Measurements from ENCODE around the gene TMEM130.

DNA sequence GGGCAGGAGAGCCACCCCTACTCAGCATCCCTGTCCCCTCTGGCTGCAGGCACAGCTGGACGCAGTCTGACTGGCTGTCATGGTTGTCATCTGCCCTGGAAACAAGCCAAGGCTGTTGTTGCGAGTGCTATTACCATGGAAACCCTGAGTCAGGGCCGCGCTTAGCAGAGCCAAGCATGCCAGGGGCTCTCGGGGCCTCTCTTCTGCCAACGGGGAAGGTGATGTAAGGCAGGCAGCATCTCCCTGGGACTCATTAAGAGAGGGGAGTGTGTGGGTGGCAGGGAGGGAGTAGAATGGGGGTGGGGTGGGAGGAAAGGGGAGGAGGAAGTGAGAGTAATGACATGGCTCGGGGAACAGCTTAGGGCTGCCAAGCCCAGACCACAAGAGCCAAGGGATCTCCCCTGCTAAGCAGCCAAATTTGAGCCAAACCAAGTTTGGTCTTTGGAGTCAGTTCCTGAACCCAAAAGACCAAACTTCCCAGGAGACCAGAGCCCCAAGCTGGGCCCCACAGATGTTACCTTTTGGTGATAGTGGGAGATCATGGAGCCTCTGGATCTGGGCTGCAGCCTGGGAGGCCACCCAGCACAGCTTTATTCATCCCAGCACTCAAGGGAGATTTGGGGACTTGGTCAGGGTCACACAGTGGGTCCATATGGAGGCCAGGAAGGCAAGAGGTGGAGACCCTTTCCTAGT is 67.6 kb downstream of the TMEM130 start:
- TF ChIP-seq, protein P1, sequence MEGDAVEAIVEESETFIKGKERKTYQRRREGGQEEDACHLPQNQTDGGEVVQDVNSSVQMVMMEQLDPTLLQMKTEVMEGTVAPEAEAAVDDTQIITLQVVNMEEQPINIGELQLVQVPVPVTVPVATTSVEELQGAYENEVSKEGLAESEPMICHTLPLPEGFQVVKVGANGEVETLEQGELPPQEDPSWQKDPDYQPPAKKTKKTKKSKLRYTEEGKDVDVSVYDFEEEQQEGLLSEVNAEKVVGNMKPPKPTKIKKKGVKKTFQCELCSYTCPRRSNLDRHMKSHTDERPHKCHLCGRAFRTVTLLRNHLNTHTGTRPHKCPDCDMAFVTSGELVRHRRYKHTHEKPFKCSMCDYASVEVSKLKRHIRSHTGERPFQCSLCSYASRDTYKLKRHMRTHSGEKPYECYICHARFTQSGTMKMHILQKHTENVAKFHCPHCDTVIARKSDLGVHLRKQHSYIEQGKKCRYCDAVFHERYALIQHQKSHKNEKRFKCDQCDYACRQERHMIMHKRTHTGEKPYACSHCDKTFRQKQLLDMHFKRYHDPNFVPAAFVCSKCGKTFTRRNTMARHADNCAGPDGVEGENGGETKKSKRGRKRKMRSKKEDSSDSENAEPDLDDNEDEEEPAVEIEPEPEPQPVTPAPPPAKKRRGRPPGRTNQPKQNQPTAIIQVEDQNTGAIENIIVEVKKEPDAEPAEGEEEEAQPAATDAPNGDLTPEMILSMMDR (IDR thresholded peaks at IDR 0.05): no peak
- TF ChIP-seq EP300 (IDR thresholded peaks at IDR 0.05): no peak
